ENCODE data around the gene ABR.
"Not testable (repeated sequence)": the region's sequence is repeated elsewhere in the genome, so short reads cannot be mapped to it uniquely, and the experiment has no call there.

ABR gene

GRCh38 chr17:1120596-1121441 lies 59.0 kb downstream of the ABR start:
- no peak for DNase-seq (ENCODE audit: low spot score)

- DNase-seq (ENCODE audit: low spot score) = no peak
Observed at GRCh38 chr17:1119924-1120323, 59.9 kb downstream of the ABR start.

- no peak for DNase-seq (ENCODE audit: low spot score)
Observed at GRCh38 chr17:1116602-1117001, 63.2 kb downstream of the ABR start.

GRCh38 chr17:1112875-1113274 lies 66.9 kb downstream of the ABR start:
- DNase-seq (ENCODE audit: low spot score) = no peak

GRCh38 chr17:1111599-1112443 lies 68.0 kb downstream of the ABR start:
- no peak for DNase-seq (ENCODE audit: low spot score)

- no peak for DNase-seq (ENCODE audit: low spot score)
Observed at GRCh38 chr17:1110862-1111598, 68.8 kb downstream of the ABR start.

- DNase-seq (ENCODE audit: low spot score) = no peak
Observed at GRCh38 chr17:1110541-1110861, 69.3 kb downstream of the ABR start.

- no peak for DNase-seq (ENCODE audit: low spot score)
Observed at GRCh38 chr17:1109606-1110540, 69.9 kb downstream of the ABR start.

- DNase-seq (ENCODE audit: low spot score) = peak; percentile 65
Observed at GRCh38 chr17:1108765-1109605, 70.8 kb downstream of the ABR start.

GRCh38 chr17:1108478-1108764 lies 71.4 kb downstream of the ABR start:
- DNase-seq (ENCODE audit: low spot score) = no peak

GRCh38 chr17:1107777-1108477 lies 71.9 kb downstream of the ABR start:
- no peak for DNase-seq (ENCODE audit: low spot score)

- DNase-seq (ENCODE audit: low spot score) = no peak
Observed at GRCh38 chr17:1107083-1107776, 72.6 kb downstream of the ABR start.

- no peak for DNase-seq (ENCODE audit: low spot score)
Observed at GRCh38 chr17:1104222-1104621, 75.6 kb downstream of the ABR start.

- no peak for DNase-seq (ENCODE audit: low spot score)
Observed at GRCh38 chr17:1100382-1100781, 79.4 kb downstream of the ABR start.

- no peak for DNase-seq (ENCODE audit: low spot score)
Observed at GRCh38 chr17:1099242-1099641, 80.5 kb downstream of the ABR start.

GRCh38 chr17:1097972-1098744 lies 81.6 kb downstream of the ABR start:
- not testable (repeated sequence) for DNase-seq (ENCODE audit: low spot score)

- no peak for DNase-seq (ENCODE audit: low spot score)
Observed at GRCh38 chr17:1096215-1096614, 83.6 kb downstream of the ABR start.

GRCh38 chr17:1095853-1096173 lies 84.0 kb downstream of the ABR start:
- DNase-seq (ENCODE audit: low spot score) = no peak
